Measurements from ENCODE around the gene SMCO2.

Gene SMCO2

DNA sequence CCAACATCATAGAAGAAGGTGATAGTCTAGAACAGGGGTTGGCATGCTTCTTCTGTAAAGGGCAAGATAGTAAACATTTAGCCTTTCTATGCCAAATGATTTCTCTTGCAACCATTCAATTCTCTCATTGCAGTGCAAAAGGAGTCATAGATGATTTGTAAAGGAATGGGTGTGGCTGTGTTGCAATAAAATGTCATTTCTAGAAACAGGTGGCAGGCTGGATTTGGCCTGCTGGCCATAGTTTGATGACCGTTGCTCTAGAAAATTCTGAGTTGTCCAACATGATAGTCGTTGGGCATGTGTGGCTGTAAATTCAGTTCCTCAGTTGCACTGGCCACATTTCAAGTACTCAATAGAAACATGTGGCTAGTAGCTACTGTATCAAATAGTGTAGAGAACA, 21.7 kb downstream of the SMCO2 start:
- no peak overlapping the region for H3K27ac ChIP-seq (ENCODE audit: low read depth, low read length)
- H3K36me3 ChIP-seq (ENCODE audit: control insufficient read depth in 5 of 5, insufficient read depth in 5 of 5, low read length in 5 of 5) = no peaks in the 10 kb centered on the region
- no peak overlapping the region for H3K4me3 ChIP-seq (ENCODE audit: low read depth in 1 of 5, low read length in 5 of 5)
- H3K4me1 ChIP-seq (ENCODE audit: control insufficient read depth in 5 of 5, insufficient read depth in 5 of 5, low read length in 5 of 5) = peaks cover 0 to 3% (median 0%) of the 10 kb centered on the region in 5 donors
- no peaks in the 10 kb centered on the region for H3K27me3 ChIP-seq (ENCODE audit: control insufficient read depth in 5 of 5, insufficient read depth in 4 of 5, low read length in 5 of 5)
- H3K9me3 ChIP-seq (ENCODE audit: control insufficient read depth in 5 of 5, low read length in 5 of 5) = no peaks in the 10 kb centered on the region
- H3K9ac ChIP-seq (ENCODE audit: low read length in 5 of 5) = no peak overlapping the region

DNA sequence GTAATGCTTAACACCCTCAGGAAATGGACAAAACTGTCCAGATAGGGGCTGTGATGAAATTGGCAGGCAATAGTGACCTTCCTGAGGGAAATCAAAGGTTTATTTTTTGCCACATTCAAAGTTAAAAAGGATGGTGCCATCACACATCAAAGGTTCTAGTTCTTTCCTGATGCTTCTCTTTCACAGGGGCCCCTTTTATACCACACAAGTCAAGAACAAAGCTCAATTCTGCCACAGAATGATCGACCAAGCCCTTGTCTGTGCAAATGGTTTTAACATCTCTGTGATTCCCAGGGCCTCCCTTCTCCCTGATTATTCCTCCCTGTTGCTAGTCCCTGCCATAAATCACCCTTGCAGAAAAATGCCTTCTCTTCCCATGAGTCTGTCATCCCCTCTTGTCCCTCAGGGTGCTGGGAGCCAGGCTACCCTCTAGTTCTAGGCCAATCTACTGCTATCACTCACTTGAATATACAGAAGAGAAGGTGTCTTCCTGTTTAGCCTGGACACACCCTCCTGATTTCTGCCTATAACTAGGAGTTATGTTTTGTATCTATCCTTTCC, 22.7 kb downstream of the SMCO2 start:
- H3K9ac ChIP-seq (ENCODE audit: low read length in 5 of 5) = no peak overlapping the region
- H3K9me3 ChIP-seq (ENCODE audit: control insufficient read depth in 5 of 5, low read length in 5 of 5) = no peaks in the 10 kb centered on the region
- H3K4me3 ChIP-seq (ENCODE audit: low read depth in 1 of 5, low read length in 5 of 5) = no peak overlapping the region
- H3K36me3 ChIP-seq (ENCODE audit: control insufficient read depth in 5 of 5, insufficient read depth in 5 of 5, low read length in 5 of 5) = no peaks in the 10 kb centered on the region
- H3K4me1 ChIP-seq (ENCODE audit: control insufficient read depth in 5 of 5, insufficient read depth in 5 of 5, low read length in 5 of 5) = no peaks in the 10 kb centered on the region
- no peak overlapping the region for H3K27ac ChIP-seq (ENCODE audit: low read depth, low read length)
- no peaks in the 10 kb centered on the region for H3K27me3 ChIP-seq (ENCODE audit: control insufficient read depth in 5 of 5, insufficient read depth in 4 of 5, low read length in 5 of 5)

DNA sequence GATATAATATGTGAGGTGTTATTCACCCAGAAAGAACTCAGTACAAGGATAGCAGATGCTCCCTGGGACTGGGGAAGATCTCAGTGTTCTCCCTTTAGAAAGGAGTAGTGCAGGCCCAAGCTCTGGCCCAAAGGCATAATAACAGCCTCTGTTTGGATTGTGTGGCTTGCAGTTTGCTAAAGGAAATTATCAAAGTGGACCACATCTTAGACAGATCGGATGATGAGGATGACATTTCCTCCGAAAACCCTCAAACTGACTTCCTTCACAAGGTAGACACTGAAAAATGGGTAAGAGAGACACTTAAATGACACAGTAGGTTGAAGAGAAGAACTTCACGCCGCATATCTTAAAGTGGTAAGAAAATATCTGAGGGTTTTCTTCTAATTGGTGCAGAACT, 26.1 kb downstream of the SMCO2 start:
- Histone ChIP-seq H3K4me1 (ENCODE audit: control insufficient read depth in 5 of 5, insufficient read depth in 5 of 5, low read length in 5 of 5) (no peaks in the 10 kb centered on the region), H3K4me3 (ENCODE audit: low read depth in 1 of 5, low read length in 5 of 5) (no peak overlapping the region), H3K9ac (ENCODE audit: low read length in 5 of 5) (no peak overlapping the region), H3K36me3 (ENCODE audit: control insufficient read depth in 5 of 5, insufficient read depth in 5 of 5, low read length in 5 of 5) (no peaks in the 10 kb centered on the region), H3K9me3 (ENCODE audit: control insufficient read depth in 5 of 5, low read length in 5 of 5) (peaks cover 5 to 19% (median 11%) of the 10 kb centered on the region in 5 donors), H3K27ac (ENCODE audit: low read depth, low read length) (no peak overlapping the region), H3K27me3 (ENCODE audit: control insufficient read depth in 5 of 5, insufficient read depth in 4 of 5, low read length in 5 of 5) (no peaks in the 10 kb centered on the region)

DNA sequence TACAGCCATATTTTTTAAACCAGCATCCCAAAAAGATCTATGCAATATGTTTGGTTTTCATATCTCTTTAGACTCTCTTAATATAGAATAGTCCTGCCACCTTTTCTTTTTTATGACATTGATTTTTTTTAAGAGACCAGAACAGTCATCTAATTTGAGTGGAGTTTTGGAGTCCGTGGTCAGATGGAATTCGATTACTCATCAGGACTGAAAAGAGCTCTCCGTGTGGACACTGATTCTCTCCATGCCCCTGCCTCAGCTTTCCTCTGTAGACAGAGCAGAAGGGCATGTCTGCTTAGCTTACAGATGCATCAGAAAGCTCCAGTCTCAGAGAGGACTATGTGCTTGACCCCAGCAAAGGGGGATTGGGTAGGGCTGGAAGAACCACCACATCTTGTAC, 27.8 kb downstream of the SMCO2 start:
- Histone ChIP-seq H3K9me3 (ENCODE audit: control insufficient read depth in 5 of 5, low read length in 5 of 5) (peaks cover 8 to 27% (median 20%) of the 10 kb centered on the region in 5 donors), H3K4me3 (ENCODE audit: low read depth in 1 of 5, low read length in 5 of 5) (no peak overlapping the region), H3K27me3 (ENCODE audit: control insufficient read depth in 5 of 5, insufficient read depth in 4 of 5, low read length in 5 of 5) (no peaks in the 10 kb centered on the region), H3K27ac (ENCODE audit: low read depth, low read length) (no peak overlapping the region), H3K4me1 (ENCODE audit: control insufficient read depth in 5 of 5, insufficient read depth in 5 of 5, low read length in 5 of 5) (no peaks in the 10 kb centered on the region), H3K36me3 (ENCODE audit: control insufficient read depth in 5 of 5, insufficient read depth in 5 of 5, low read length in 5 of 5) (no peaks in the 10 kb centered on the region), H3K9ac (ENCODE audit: low read length in 5 of 5) (no peak overlapping the region)

DNA sequence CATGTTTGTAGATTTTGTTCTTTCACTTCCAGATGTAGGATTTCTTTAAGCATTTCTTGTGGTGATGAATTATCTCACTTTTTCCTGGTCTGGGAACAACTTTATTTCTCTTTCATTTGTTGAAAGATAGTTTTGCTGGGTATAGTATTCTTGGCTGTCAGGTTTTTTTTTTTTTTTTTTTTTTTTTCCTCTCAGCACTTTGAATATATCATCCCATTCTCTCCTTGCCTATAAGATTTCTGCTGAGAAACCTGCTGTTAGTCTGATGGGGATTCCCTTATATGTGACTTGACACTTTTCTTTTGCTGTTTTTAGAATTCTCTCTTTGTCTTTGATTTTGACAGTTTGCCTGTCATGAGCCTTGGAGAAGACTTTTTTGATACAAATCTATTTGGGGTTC, 30.5 kb downstream of the SMCO2 start:
- Histone ChIP-seq H3K4me1 (ENCODE audit: control insufficient read depth in 5 of 5, insufficient read depth in 5 of 5, low read length in 5 of 5) (peaks cover 0 to 3% (median 0%) of the 10 kb centered on the region in 5 donors), H3K9ac (ENCODE audit: low read length in 5 of 5) (no peak overlapping the region), H3K9me3 (ENCODE audit: control insufficient read depth in 5 of 5, low read length in 5 of 5) (peaks cover 8 to 34% (median 20%) of the 10 kb centered on the region in 5 donors), H3K4me3 (ENCODE audit: low read depth in 1 of 5, low read length in 5 of 5) (no peak overlapping the region), H3K27me3 (ENCODE audit: control insufficient read depth in 5 of 5, insufficient read depth in 4 of 5, low read length in 5 of 5) (no peaks in the 10 kb centered on the region), H3K27ac (ENCODE audit: low read depth, low read length) (no peak overlapping the region), H3K36me3 (ENCODE audit: control insufficient read depth in 5 of 5, insufficient read depth in 5 of 5, low read length in 5 of 5) (no peaks in the 10 kb centered on the region)

DNA sequence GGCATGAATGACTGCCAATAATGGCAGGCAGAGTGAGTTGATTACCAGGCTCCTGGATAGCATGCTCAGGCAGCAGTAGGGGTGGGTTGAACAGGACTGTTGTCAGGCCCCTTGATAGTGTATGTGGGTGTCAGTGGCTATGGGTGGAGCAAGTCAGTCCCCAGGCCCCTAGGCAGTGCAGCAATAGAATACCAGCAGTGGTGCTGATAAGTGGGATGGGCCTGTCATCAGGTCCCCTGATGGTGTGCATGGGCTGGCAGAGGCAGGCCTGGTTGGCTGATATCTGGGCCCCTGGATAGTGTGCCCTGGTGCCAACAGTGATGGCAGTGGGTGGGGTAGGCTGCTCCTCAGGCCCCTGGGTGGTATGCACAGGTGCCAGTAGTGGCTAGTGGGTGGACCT, 32.4 kb downstream of the SMCO2 start:
- H3K27me3 ChIP-seq (ENCODE audit: control insufficient read depth in 5 of 5, insufficient read depth in 4 of 5, low read length in 5 of 5) = no peaks in the 10 kb centered on the region
- H3K9ac ChIP-seq (ENCODE audit: low read length in 5 of 5) = no peak overlapping the region
- peaks cover 0 to 3% (median 0%) of the 10 kb centered on the region in 5 donors for H3K4me1 ChIP-seq (ENCODE audit: control insufficient read depth in 5 of 5, insufficient read depth in 5 of 5, low read length in 5 of 5)
- H3K9me3 ChIP-seq (ENCODE audit: control insufficient read depth in 5 of 5, low read length in 5 of 5) = peaks cover 8 to 34% (median 20%) of the 10 kb centered on the region in 5 donors
- no peak overlapping the region for H3K4me3 ChIP-seq (ENCODE audit: low read depth in 1 of 5, low read length in 5 of 5)
- H3K27ac ChIP-seq (ENCODE audit: low read depth, low read length) = no peak overlapping the region
- no peaks in the 10 kb centered on the region for H3K36me3 ChIP-seq (ENCODE audit: control insufficient read depth in 5 of 5, insufficient read depth in 5 of 5, low read length in 5 of 5)

DNA sequence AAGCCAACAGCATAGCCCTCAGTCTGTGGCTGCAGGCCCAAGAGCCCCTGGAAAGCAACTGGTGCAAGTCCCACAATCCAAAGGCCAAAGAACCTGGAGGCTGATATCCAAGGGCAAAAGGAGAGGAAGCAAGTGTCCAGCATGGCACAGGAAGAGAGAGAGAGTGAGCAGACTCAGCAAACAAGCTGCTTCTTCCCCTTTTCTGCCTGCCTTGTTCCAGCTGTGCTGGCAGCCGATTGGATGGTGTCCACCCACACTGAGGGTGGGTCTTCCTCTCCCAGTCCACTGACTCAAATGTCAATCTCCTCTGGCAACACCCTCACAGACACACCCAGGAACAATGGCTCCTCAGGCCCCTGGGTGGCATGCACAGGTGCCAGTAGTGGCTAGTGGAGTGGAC, 33.5 kb downstream of the SMCO2 start:
- Histone ChIP-seq H3K9ac (ENCODE audit: low read length in 5 of 5) (peak overlapping the region in 1 of 5 donors; percentile 38), H3K9me3 (ENCODE audit: control insufficient read depth in 5 of 5, low read length in 5 of 5) (peaks cover 8 to 34% (median 20%) of the 10 kb centered on the region in 5 donors), H3K4me3 (ENCODE audit: low read depth in 1 of 5, low read length in 5 of 5) (no peak overlapping the region), H3K4me1 (ENCODE audit: control insufficient read depth in 5 of 5, insufficient read depth in 5 of 5, low read length in 5 of 5) (peaks cover 0 to 3% (median 0%) of the 10 kb centered on the region in 5 donors), H3K27ac (ENCODE audit: low read depth, low read length) (no peak overlapping the region), H3K27me3 (ENCODE audit: control insufficient read depth in 5 of 5, insufficient read depth in 4 of 5, low read length in 5 of 5) (no peaks in the 10 kb centered on the region), H3K36me3 (ENCODE audit: control insufficient read depth in 5 of 5, insufficient read depth in 5 of 5, low read length in 5 of 5) (no peaks in the 10 kb centered on the region)

DNA sequence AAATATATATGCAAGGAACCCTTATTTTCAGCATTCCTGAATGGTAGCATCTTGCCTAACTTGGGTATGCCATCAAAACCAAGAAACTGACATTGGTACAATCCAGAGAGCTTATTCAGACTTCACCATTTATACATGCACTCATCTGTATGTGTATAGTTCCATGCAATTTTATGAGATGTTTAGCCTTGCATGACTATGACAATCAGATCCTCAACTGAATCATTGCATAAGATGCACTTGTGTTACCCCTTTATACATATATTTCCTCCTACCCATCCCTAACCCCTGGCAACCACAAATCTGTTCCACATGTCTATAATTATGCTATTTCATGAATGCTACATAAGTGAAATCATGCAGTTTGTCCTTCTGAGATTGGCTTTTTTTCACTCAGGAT, 40.4 kb downstream of the SMCO2 start:
- Histone ChIP-seq H3K36me3 (ENCODE audit: control insufficient read depth in 5 of 5, insufficient read depth in 5 of 5, low read length in 5 of 5) (no peaks in the 10 kb centered on the region), H3K9ac (ENCODE audit: low read length in 5 of 5) (no peak overlapping the region), H3K9me3 (ENCODE audit: control insufficient read depth in 5 of 5, low read length in 5 of 5) (no peaks in the 10 kb centered on the region), H3K4me3 (ENCODE audit: low read depth in 1 of 5, low read length in 5 of 5) (no peak overlapping the region), H3K27ac (ENCODE audit: low read depth, low read length) (no peak overlapping the region), H3K4me1 (ENCODE audit: control insufficient read depth in 5 of 5, insufficient read depth in 5 of 5, low read length in 5 of 5) (no peaks in the 10 kb centered on the region), H3K27me3 (ENCODE audit: control insufficient read depth in 5 of 5, insufficient read depth in 4 of 5, low read length in 5 of 5) (no peaks in the 10 kb centered on the region)

DNA sequence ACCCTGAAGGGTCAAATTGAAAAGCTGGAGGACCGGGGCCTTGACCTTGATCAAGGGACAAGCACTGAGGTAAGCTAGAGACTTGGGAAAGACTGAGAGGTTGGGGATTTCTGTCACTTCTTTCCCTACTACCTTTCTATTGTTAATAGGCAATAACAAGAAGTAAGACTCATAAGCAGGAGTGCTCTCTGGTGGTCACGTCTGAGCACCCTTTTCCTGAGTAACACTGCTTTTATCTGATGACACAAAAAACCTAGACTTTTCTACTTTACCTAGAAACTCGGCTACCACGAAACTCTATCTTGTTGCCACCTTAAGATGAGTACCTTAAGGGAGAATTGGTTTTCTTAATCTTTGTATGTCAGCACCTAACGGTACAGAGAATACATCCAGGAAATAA, 41.9 kb downstream of the SMCO2 start:
- H3K9me3 ChIP-seq (ENCODE audit: control insufficient read depth in 5 of 5, low read length in 5 of 5) = no peaks in the 10 kb centered on the region
- H3K27me3 ChIP-seq (ENCODE audit: control insufficient read depth in 5 of 5, insufficient read depth in 4 of 5, low read length in 5 of 5) = no peaks in the 10 kb centered on the region
- no peak overlapping the region for H3K9ac ChIP-seq (ENCODE audit: low read length in 5 of 5)
- no peaks in the 10 kb centered on the region for H3K4me1 ChIP-seq (ENCODE audit: control insufficient read depth in 5 of 5, insufficient read depth in 5 of 5, low read length in 5 of 5)
- no peak overlapping the region for H3K4me3 ChIP-seq (ENCODE audit: low read depth in 1 of 5, low read length in 5 of 5)
- no peaks in the 10 kb centered on the region for H3K36me3 ChIP-seq (ENCODE audit: control insufficient read depth in 5 of 5, insufficient read depth in 5 of 5, low read length in 5 of 5)
- H3K27ac ChIP-seq (ENCODE audit: low read depth, low read length) = no peak overlapping the region

DNA sequence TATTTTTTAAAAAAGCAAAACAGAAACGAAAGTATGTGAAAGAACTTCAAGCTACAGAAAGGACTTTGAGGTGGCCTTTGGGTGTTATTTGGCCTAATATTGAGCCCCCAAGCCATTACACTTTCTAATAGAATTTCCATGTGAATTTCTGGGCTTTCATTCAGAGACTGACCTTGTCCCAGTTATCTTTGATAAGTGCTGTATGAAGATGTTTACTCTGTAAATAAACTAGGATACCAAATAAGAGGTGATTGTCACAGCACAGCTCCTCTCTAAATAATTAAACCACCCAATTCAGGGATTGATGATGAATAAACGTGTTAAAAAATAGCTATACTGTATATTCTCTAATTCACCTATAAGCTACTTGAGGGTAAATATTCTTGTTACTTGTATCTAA, 44.7 kb downstream of the SMCO2 start:
- Histone ChIP-seq H3K4me1 (ENCODE audit: control insufficient read depth in 5 of 5, insufficient read depth in 5 of 5, low read length in 5 of 5) (no peaks in the 10 kb centered on the region), H3K36me3 (ENCODE audit: control insufficient read depth in 5 of 5, insufficient read depth in 5 of 5, low read length in 5 of 5) (no peaks in the 10 kb centered on the region), H3K27ac (ENCODE audit: low read depth, low read length) (no peak overlapping the region), H3K9ac (ENCODE audit: low read length in 5 of 5) (no peak overlapping the region), H3K9me3 (ENCODE audit: control insufficient read depth in 5 of 5, low read length in 5 of 5) (no peaks in the 10 kb centered on the region), H3K27me3 (ENCODE audit: control insufficient read depth in 5 of 5, insufficient read depth in 4 of 5, low read length in 5 of 5) (no peaks in the 10 kb centered on the region), H3K4me3 (ENCODE audit: low read depth in 1 of 5, low read length in 5 of 5) (no peak overlapping the region)

Data from subcutaneous abdominal adipose tissue (tissue), 5 donors.